BLaER1 treated with 17β-estradiol and CSF1 and Interleukin-3, amounts not matched to agents 10 nM and 100 nM (cell line): ENCODE data around the gene SLC35F1.
"Not testable (repeated sequence)": the region's sequence is repeated elsewhere in the genome, so short reads cannot be mapped to it uniquely, and the experiment has no call there.

Experiments used
- H3K27ac ChIP-seq, 11 experiments: shearing (Covaris generic); formaldehyde crosslinking; 2 replicates each; pipeline ENCODE4 v1.8.1; 2022
- H3K27me3 ChIP-seq, 11 experiments: shearing (Covaris generic); formaldehyde crosslinking; 2 replicates each; pipeline ENCODE4 v1.8.1; 2022
- H3K36me3 ChIP-seq, 11 experiments: shearing (Covaris generic); formaldehyde crosslinking; 2 replicates each; pipeline ENCODE4 v1.8.1; 2022
- H3K4me1 ChIP-seq, 10 experiments: shearing (Covaris generic); formaldehyde crosslinking; 2 replicates each; pipeline ENCODE4 v1.8.1; 2022
- H3K4me2 ChIP-seq, 11 experiments: shearing (Covaris generic); formaldehyde crosslinking; 2 replicates each; pipeline ENCODE4 v1.8.1; 2022
- H3K4me3 ChIP-seq, 10 experiments: shearing (Covaris generic); formaldehyde crosslinking; 2 replicates each; pipeline ENCODE4 v1.8.1; 2022
- H3K9ac ChIP-seq, 11 experiments: shearing (Covaris generic); formaldehyde crosslinking; 2 replicates each; pipeline ENCODE4 v1.8.1; 2022
- H3K9me3 ChIP-seq, 11 experiments: shearing (Covaris generic); formaldehyde crosslinking; replicated peaks in 1 of 11; 2 replicates each; pipeline ENCODE4 v1.8.1; 2022
- H4K20me1 ChIP-seq, 11 experiments: shearing (Covaris generic); formaldehyde crosslinking; 2 replicates each; pipeline ENCODE4 v1.8.1; 2022
- Cebpa-rat ChIP-seq, 11 experiments: shearing (Covaris generic); IDR thresholded peaks; 2 replicates each; pipeline ENCODE4 v1.8.1; 2022

SLC35F1 gene

DNA sequence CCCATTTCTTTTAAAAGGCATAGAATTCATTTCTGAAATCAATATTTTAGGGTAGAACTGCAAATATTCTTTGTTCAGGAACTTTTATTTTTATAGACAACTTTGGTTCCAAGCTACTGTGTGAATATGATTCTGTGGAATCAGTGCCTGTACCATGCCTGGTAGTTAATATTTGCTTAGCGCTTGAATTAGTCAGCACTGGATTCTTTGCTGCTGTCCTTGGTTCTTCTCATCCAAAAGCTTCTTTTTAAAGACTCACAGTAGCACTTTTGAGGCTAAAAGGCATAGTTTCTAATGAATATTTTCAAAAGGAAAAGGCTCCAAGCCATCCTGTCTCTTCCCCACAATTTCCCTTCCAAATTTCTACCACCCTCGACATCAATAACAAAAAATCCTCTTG, 109.5 kb downstream of the SLC35F1 start:
- TF ChIP-seq Cebpa-rat (IDR thresholded peaks at IDR 0.05): no peak
- H3K9ac ChIP-seq: no peak overlapping the region
- H3K9me3 ChIP-seq: peaks cover 0 to 3% (median 1%) of the 10 kb centered on the region in 11 experiments; a peak in 7 of 22 replicates
- H3K36me3 ChIP-seq: no peaks in the 10 kb centered on the region
- H3K4me2 ChIP-seq: no peak overlapping the region
- no peaks in the 10 kb centered on the region for H4K20me1 ChIP-seq
- H3K27me3 ChIP-seq: no peaks in the 10 kb centered on the region
- no peaks in the 10 kb centered on the region for H3K4me1 ChIP-seq
- H3K27ac ChIP-seq: no peak overlapping the region
- H3K4me3 ChIP-seq: no peak overlapping the region

DNA sequence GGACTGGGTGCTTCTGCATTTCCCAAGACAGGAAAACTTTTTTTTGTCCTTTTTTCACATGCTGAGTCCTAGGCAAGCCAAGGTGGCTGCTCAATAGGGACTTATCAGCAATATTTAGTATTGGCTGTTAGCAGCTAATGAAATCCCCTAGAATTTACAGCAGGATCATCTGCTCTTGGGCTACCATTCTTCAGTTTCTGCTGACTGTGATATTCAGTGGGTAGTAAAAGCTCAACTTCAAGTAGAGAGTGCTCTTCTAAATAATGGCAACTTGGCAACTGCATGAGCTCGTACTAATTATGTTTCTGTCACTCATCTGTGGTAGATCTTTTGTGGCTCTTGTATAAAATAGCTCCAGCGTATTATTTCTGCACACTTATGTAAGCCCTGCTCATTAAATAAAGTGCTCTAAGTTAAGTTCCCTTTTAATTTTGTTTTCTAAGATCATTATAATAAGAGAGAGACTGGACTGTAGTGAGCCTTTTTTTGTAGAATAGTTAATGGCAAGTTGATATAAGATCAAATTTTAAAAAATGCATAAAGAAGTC, 110.3 kb downstream of the SLC35F1 start:
- Histone ChIP-seq H3K4me2 (no peak overlapping the region), H3K4me1 (no peaks in the 10 kb centered on the region), H3K9me3 (no peaks in the 10 kb centered on the region), H3K36me3 (no peaks in the 10 kb centered on the region), H3K27me3 (no peaks in the 10 kb centered on the region), H4K20me1 (no peaks in the 10 kb centered on the region), H3K9ac (no peak overlapping the region), H3K27ac (no peak overlapping the region), H3K4me3 (no peak overlapping the region)
- no peak for TF ChIP-seq Cebpa-rat (IDR thresholded peaks at IDR 0.05)

DNA sequence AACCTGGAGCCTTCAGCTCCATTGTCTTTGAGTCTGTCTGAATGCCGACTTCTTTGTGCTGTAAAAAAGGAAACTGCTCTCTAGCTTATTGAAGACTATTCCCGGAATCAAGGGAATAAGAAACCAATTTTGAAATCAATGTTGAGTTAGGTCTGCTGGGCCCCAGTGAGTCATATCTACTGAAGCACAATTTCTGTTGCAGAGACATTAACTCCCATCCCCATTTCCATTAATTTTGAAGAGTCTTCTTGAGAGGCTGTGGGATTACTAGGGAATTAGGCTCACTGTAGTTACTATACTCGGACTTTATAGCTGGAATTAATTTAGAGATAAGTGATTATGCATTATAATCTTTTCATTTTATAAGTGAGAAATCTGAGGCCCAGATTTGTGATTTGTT, 116.7 kb downstream of the SLC35F1 start:
- H3K4me1 ChIP-seq: no peaks in the 10 kb centered on the region
- no peak overlapping the region for H3K4me2 ChIP-seq
- no peaks in the 10 kb centered on the region for H4K20me1 ChIP-seq
- H3K9me3 ChIP-seq: no peaks in the 10 kb centered on the region
- H3K27ac ChIP-seq: no peak overlapping the region
- no peaks in the 10 kb centered on the region for H3K27me3 ChIP-seq
- no peak overlapping the region for H3K4me3 ChIP-seq
- no peak overlapping the region for H3K9ac ChIP-seq
- TF ChIP-seq Cebpa-rat (IDR thresholded peaks at IDR 0.05): no peak
- H3K36me3 ChIP-seq: no peaks in the 10 kb centered on the region

DNA sequence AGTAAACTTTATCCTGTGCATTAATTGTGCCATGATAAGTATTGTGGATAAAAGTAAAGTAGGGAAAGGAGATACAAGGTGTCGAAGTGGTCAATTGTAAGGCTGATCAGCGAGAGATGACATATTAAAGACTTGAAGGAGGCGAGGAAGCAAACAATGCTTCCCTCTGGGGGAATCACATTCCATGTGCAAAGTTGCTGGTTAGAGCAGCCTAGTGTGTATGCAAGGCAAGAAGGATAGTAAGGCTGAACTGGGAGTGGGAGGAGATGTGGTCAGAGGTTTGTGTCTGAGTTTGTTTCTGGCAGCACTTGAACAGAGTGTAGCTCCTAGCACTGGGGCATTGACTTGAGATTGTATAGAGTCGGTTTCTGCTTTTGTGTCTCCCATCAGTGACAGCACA, 122.9 kb downstream of the SLC35F1 start:
- no peak overlapping the region for H3K27ac ChIP-seq
- no peaks in the 10 kb centered on the region for H3K27me3 ChIP-seq
- no peak overlapping the region for H3K9ac ChIP-seq
- H4K20me1 ChIP-seq: no peaks in the 10 kb centered on the region
- H3K4me3 ChIP-seq: no peak overlapping the region
- no peaks in the 10 kb centered on the region for H3K4me1 ChIP-seq
- peaks cover 0 to 5% (median 0%) of the 10 kb centered on the region in 11 experiments; a peak in 2 of 22 replicates for H3K9me3 ChIP-seq
- no peak for TF ChIP-seq Cebpa-rat (IDR thresholded peaks at IDR 0.05)
- no peaks in the 10 kb centered on the region for H3K36me3 ChIP-seq
- no peak overlapping the region for H3K4me2 ChIP-seq

DNA sequence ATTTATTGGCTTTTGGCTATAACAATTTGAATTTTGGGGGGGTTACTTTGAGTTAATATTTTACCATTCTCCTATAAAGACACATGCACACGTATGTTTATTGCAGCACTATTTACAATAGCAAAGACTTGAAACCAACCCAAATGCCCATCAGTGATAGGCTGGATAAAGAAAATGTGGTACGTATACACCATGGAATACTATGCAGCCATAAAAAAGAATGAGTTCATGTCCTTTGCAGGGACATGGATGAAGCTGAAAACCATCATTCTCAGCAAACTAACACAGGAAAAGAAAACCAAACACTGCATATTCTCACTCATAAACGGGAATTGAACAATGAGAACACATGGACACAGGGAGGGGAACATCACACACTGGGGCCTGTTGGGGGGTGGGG, 130.4 kb downstream of the SLC35F1 start:
- H3K27ac ChIP-seq, H4K20me1 ChIP-seq, H3K9ac ChIP-seq, H3K4me1 ChIP-seq, H3K27me3 ChIP-seq, H3K4me2 ChIP-seq, H3K9me3 ChIP-seq, H3K36me3 ChIP-seq, H3K4me3 ChIP-seq: not testable (repeated sequence)

DNA sequence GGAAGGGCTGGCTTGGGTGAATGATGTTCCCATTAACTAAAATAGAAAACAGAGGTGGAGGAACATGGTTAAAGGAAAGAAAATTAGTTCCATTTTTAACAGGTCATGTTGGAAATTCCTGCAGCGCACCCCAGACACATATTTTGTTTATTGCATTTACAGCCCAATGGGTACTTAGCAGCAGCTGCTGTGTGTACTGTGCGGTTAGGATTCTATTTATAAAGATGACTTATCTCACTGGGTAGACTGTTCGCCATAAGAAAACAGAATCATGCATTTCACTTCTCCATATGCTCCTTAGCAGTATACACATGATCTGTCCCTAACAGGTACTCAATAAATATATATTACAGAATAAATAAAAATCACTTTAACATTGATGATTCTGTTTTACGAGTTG, 135.8 kb downstream of the SLC35F1 start:
- H3K9me3 ChIP-seq: no peaks in the 10 kb centered on the region
- no peak overlapping the region for H3K9ac ChIP-seq
- TF ChIP-seq Cebpa-rat (IDR thresholded peaks at IDR 0.05): no peak
- H3K4me1 ChIP-seq: 0 out of 20 replicates have a peak, but pooled peaks cover 0 to 4% (median 0%) of the 10 kb centered on the region in 10 experiments
- no peaks in the 10 kb centered on the region for H3K27me3 ChIP-seq
- no peak overlapping the region for H3K4me3 ChIP-seq
- H4K20me1 ChIP-seq: no peaks in the 10 kb centered on the region
- H3K4me2 ChIP-seq: no peak overlapping the region
- no peaks in the 10 kb centered on the region for H3K36me3 ChIP-seq
- H3K27ac ChIP-seq: no peak overlapping the region

DNA sequence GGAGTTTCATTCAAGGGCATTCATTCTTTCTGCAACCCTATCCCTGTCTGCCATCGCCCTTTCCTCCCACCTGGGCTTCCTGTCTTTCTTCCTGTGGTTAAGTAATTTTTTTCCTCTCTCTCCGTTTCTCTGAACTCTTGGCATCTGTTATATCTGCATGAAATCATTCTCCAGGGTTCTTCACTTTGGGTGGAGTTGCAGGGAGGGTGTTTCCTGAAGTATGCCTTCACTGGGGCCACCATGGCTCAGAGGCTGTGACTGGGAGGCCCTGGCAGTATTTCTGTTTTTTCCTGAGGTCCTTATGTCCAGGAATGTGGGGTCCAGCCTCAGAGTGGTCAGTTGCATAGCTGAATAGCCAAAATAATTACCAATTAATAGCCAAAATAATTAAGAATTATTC, 137.2 kb downstream of the SLC35F1 start:
- H3K36me3 ChIP-seq: no peaks in the 10 kb centered on the region
- TF ChIP-seq Cebpa-rat (IDR thresholded peaks at IDR 0.05): no peak
- 0 out of 20 replicates have a peak, but pooled peaks cover 0 to 4% (median 0%) of the 10 kb centered on the region in 10 experiments for H3K4me1 ChIP-seq
- no peak overlapping the region for H3K4me3 ChIP-seq
- H4K20me1 ChIP-seq: no peaks in the 10 kb centered on the region
- no peaks in the 10 kb centered on the region for H3K27me3 ChIP-seq
- H3K4me2 ChIP-seq: no peak overlapping the region
- H3K9me3 ChIP-seq: no peaks in the 10 kb centered on the region
- H3K27ac ChIP-seq: no peak overlapping the region
- H3K9ac ChIP-seq: no peak overlapping the region

DNA sequence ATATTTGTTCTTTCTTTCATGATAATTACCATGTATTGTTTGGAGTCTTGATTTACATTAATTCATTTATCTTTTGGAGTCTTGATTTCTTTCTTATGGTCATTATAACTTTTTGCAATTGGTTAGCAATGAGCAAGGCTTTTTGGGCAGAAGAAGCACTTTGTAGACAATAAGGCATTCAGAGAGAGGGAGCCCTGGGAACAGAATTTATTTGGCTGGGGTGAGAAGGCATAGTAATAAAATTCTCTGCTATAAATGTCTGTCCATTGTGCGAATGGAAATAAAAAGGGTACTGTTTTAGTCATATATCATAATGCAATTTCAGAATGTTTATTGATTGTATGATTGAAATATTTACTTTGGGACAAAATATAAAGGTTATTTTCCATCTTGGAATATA, 147.0 kb downstream of the SLC35F1 start:
- Histone ChIP-seq H3K4me3 (no peak overlapping the region), H3K4me1 (no peaks in the 10 kb centered on the region), H3K36me3 (no peaks in the 10 kb centered on the region), H3K4me2 (no peak overlapping the region), H3K9ac (no peak overlapping the region), H4K20me1 (no peaks in the 10 kb centered on the region), H3K9me3 (no peaks in the 10 kb centered on the region), H3K27ac (no peak overlapping the region), H3K27me3 (no peaks in the 10 kb centered on the region)
- no peak for TF ChIP-seq Cebpa-rat (IDR thresholded peaks at IDR 0.05)

DNA sequence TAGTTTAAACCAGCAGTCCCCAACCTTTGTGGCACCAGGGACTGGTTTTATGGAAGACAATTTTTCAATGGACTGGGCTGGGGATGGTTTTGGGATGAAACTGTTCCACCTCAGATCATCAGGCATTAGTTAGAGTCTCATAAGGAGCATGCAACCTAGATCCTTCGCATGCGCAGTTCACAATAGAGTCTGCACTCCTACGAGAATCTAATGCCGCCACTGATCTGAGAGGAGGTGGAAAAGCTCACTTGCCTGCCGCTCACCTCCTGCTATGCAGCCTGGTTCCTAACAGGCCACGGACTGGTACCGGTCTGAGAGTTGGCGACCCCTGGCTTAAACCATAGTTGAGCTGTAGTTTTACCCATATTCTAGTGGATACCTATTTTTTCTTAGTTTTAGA, 154.6 kb downstream of the SLC35F1 start:
- Histone ChIP-seq H3K36me3 (no peaks in the 10 kb centered on the region), H3K9me3 (peaks cover 0 to 8% (median 0%) of the 10 kb centered on the region in 11 experiments; a peak in 3 of 22 replicates), H4K20me1 (no peaks in the 10 kb centered on the region), H3K4me3 (no peak overlapping the region), H3K4me1 (no peaks in the 10 kb centered on the region), H3K27ac (no peak overlapping the region), H3K9ac (no peak overlapping the region), H3K27me3 (no peaks in the 10 kb centered on the region), H3K4me2 (no peak overlapping the region)
- TF ChIP-seq Cebpa-rat (IDR thresholded peaks at IDR 0.05): no peak

DNA sequence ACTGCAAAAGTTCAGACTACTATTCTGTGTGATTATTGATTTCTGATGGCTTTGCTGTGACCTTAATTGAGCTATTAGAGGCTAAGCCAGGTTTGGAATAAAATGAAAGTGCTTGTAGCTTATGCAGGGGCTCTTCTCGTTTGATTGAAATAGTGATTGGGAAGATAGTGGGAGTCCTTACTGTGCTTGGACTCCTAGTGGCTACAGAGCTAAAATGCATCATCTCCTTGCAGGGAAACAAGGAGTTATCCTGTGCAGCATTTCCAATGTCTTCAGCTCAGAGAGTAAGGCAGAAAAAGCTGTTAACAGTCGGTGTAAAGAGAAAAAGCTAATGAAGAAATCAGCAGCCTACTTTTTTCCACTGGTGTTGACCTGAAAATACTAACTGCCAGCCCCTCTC, 173.5 kb downstream of the SLC35F1 start:
- Histone ChIP-seq H3K27ac (no peak overlapping the region), H4K20me1 (no peaks in the 10 kb centered on the region), H3K4me3 (no peak overlapping the region), H3K4me2 (no peak overlapping the region), H3K4me1 (no peaks in the 10 kb centered on the region), H3K9ac (no peak overlapping the region), H3K36me3 (no peaks in the 10 kb centered on the region), H3K9me3 (peaks cover 0 to 5% (median 0%) of the 10 kb centered on the region in 11 experiments; a peak in 2 of 22 replicates), H3K27me3 (no peaks in the 10 kb centered on the region)
- no peak for TF ChIP-seq Cebpa-rat (IDR thresholded peaks at IDR 0.05)
